IMR-90 (cell line): ENCODE results near the gene FAM53B. TPM values are rescaled to one million over a fixed set of nuclear protein-coding genes. Genes with fewer than 3 reads are reported as not detected.
A peak's percentile ranks its signal among the peaks of the same experiment; 100 is the strongest.

Experiments used
- ATAC-seq: fragments of 200-7000 bp; cut with Tn5 transposase; 2 replicates; pipeline ENCODE4 v1.9.1; 2020; ENCODE audit warnings: low read depth, mild to moderate bottlenecking, moderate library complexity
- BruUV-seq: library from RNA; stranded (reverse); fragments of 400-500 nt; replicated peaks from 2 replicates; lab custom pipeline; 2021; lab: Mats Ljungman, UMichigan
- CTCF ChIA-PET: fragments of 300-600 bp; formaldehyde crosslinking; extraction: SDS; loops from one replicate; lab custom pipeline; 2021; ENCODE audit warnings: antibody characterized with exemption; lab: Yijun Ruan, JAX
- POLR2A ChIA-PET: fragments of 300-600 bp; sonication (Branson Sonifier 250); formaldehyde crosslinking; loops from one replicate; lab custom pipeline; 2022; ENCODE audit warnings: antibody characterized with exemption; ENCODE audit not compliant: unreplicated experiment; lab: Charles Lee
- DNase-seq: peaks from one replicate; pipeline ENCODE4 v3.0.0; 2013
- H2AFZ ChIP-seq: replicated peaks from 2 replicates; pipeline ENCODE3; 2013; ENCODE audit warnings: low read length, mild to moderate bottlenecking; ENCODE audit not compliant: poor library complexity
- H2AK5ac ChIP-seq: 2 replicates; pipeline ENCODE4 v1.6.1; 2013; ENCODE audit warnings: low read depth, low read length, inconsistent platforms
- H2AK9ac ChIP-seq: replicated peaks from 2 replicates; pipeline ENCODE3; 2013; ENCODE audit warnings: mild to moderate bottlenecking, low read depth, low read length, moderate library complexity; ENCODE audit not compliant: poor library complexity
- H2BK120ac ChIP-seq: 2 replicates; pipeline ENCODE4 v1.6.1; 2013; ENCODE audit warnings: low read depth, low read length, inconsistent platforms
- H2BK15ac ChIP-seq: 3 replicates; pipeline ENCODE4 v1.6.1; 2013; ENCODE audit warnings: low read depth, low read length, inconsistent platforms
- H2BK20ac ChIP-seq: 2 replicates; pipeline ENCODE4 v1.6.1; 2013; ENCODE audit warnings: low read depth, mild to moderate bottlenecking, inconsistent platforms, low read length, moderate library complexity
- H2BK5ac ChIP-seq: 2 replicates; pipeline ENCODE4 v1.6.1; 2013; ENCODE audit warnings: mild to moderate bottlenecking, low read depth, low read length, inconsistent platforms; ENCODE audit not compliant: poor library complexity, severe bottlenecking
- H3K14ac ChIP-seq: replicated peaks from 2 replicates; pipeline ENCODE4 v1.6.1; 2013; ENCODE audit warnings: low read depth, low read length, inconsistent platforms
- H3K18ac ChIP-seq: 2 replicates; pipeline ENCODE4 v1.6.1; 2013; ENCODE audit warnings: low read depth, low read length, control low read depth
- H3K23ac ChIP-seq: 2 replicates; pipeline ENCODE4 v1.6.1; 2013; ENCODE audit warnings: low read depth, low read length, inconsistent platforms
- H3K27ac ChIP-seq: 2 replicates; pipeline ENCODE4 v1.5.1; 2013; ENCODE audit warnings: mild to moderate bottlenecking, control low read depth, low read length; ENCODE audit not compliant: insufficient read depth
- H3K27me3 ChIP-seq: 2 replicates; pipeline ENCODE4 v1.6.1; 2013; ENCODE audit warnings: low read length; ENCODE audit not compliant: control insufficient read depth, insufficient read depth
- H3K36me3 ChIP-seq: 2 replicates; pipeline ENCODE4 v1.6.1; 2013; ENCODE audit warnings: low read length, mixed read lengths; ENCODE audit not compliant: control insufficient read depth, insufficient read depth
- H3K4ac ChIP-seq: 2 replicates; pipeline ENCODE4 v1.6.1; 2013; ENCODE audit warnings: low read depth, low read length, inconsistent platforms
- H3K4me1 ChIP-seq: 2 replicates; pipeline ENCODE4 v1.6.1; 2013; ENCODE audit warnings: low read length, mixed read lengths; ENCODE audit not compliant: control insufficient read depth, insufficient read depth
- H3K4me2 ChIP-seq: 2 replicates; pipeline ENCODE4 v1.6.1; 2013; ENCODE audit warnings: low read depth, mild to moderate bottlenecking, control low read depth, low read length, moderate library complexity
- H3K4me3 ChIP-seq: 2 replicates; pipeline ENCODE4 v1.5.1; 2013; ENCODE audit warnings: low read depth, mild to moderate bottlenecking, control low read depth, low read length, moderate library complexity; ENCODE audit not compliant: insufficient read depth
- H3K56ac ChIP-seq: 2 replicates; pipeline ENCODE4 v1.6.1; 2013; ENCODE audit warnings: low read length, inconsistent platforms; ENCODE audit not compliant: insufficient read depth; ENCODE audit errors: extremely low read depth
- H3K79me1 ChIP-seq, 2 experiments: 2 replicates each; pipeline ENCODE4 v1.6.1; 2013; ENCODE audit warnings: low read length in 2 of 2, inconsistent platforms in 1 of 2, low read depth in 1 of 2
- H3K9ac ChIP-seq: 2 replicates; pipeline ENCODE4 v1.6.1; 2013; ENCODE audit warnings: low read depth, low read length, control low read depth
- H3K9me1 ChIP-seq: 2 replicates; pipeline ENCODE4 v1.6.1; 2013; ENCODE audit warnings: low read length, inconsistent platforms; ENCODE audit not compliant: insufficient read depth
- H3K9me3 ChIP-seq: 2 replicates; pipeline ENCODE4 v1.6.1; 2013; ENCODE audit warnings: low read length; ENCODE audit not compliant: control insufficient read depth, insufficient read depth
- H4K20me1 ChIP-seq: 2 replicates; pipeline ENCODE4 v1.6.1; 2013; ENCODE audit warnings: low read length, inconsistent platforms; ENCODE audit not compliant: insufficient read depth
- H4K5ac ChIP-seq: 2 replicates; pipeline ENCODE4 v1.6.1; 2013; ENCODE audit warnings: mild to moderate bottlenecking, low read depth, low read length, control low read depth
- H4K8ac ChIP-seq, 2 experiments: 2 replicates each; pipeline ENCODE4 v1.6.1; 2013; ENCODE audit warnings: low read depth in 2 of 2, low read length in 2 of 2, control low read depth in 1 of 2, inconsistent platforms in 1 of 2
- H4K91ac ChIP-seq: 2 replicates; pipeline ENCODE4 v1.6.1; 2013; ENCODE audit warnings: low read depth, low read length, inconsistent platforms; ENCODE audit not compliant: insufficient read depth
- BHLHE40 ChIP-seq: fragments of 150-350 bp; IDR thresholded peaks from 2 replicates; pipeline ENCODE4 v1.6.1; 2016; ENCODE audit warnings: mild to moderate bottlenecking, low read depth, low read length
- CEBPB ChIP-seq: IDR thresholded peaks from 2 replicates; pipeline ENCODE4 v1.6.1; 2012; ENCODE audit warnings: low read depth, low read length, improper control_type of control experiment
- CHD1 ChIP-seq: IDR thresholded peaks from 2 replicates; pipeline ENCODE4 v1.6.1; 2012; ENCODE audit warnings: low read depth, low read length, improper control_type of control experiment
- MAFK ChIP-seq: IDR thresholded peaks from 2 replicates; pipeline ENCODE4 v1.6.1; 2012; ENCODE audit warnings: low read depth, low read length, improper control_type of control experiment
- MAZ ChIP-seq: IDR thresholded peaks from 2 replicates; pipeline ENCODE4 v1.6.1; 2012; ENCODE audit warnings: low read depth, mild to moderate bottlenecking, low read length, improper control_type of control experiment, moderate library complexity, borderline replicate concordance
- MXI1 ChIP-seq: IDR thresholded peaks from 2 replicates; pipeline ENCODE4 v1.6.1; 2012; ENCODE audit warnings: low read depth, mild to moderate bottlenecking, low read length, moderate library complexity, borderline replicate concordance
- POLR2A ChIP-seq: IDR thresholded peaks from 2 replicates; pipeline ENCODE4 v1.6.1; 2012; ENCODE audit warnings: mild to moderate bottlenecking, low read depth, low read length
- RAD21 ChIP-seq: IDR thresholded peaks from 2 replicates; pipeline ENCODE4 v1.6.1; 2012; ENCODE audit warnings: low read length, improper control_type of control experiment
- RCOR1 ChIP-seq: IDR thresholded peaks from 2 replicates; pipeline ENCODE4 v1.6.1; 2012; ENCODE audit warnings: mild to moderate bottlenecking, low read length, improper control_type of control experiment; ENCODE audit not compliant: insufficient replicate concordance
- RFX5 ChIP-seq: IDR thresholded peaks from 2 replicates; pipeline ENCODE4 v1.8.0; 2012; ENCODE audit warnings: low read depth, mild to moderate bottlenecking, low read length, moderate library complexity
- SMC3 ChIP-seq: fragments of 150-350 bp; IDR thresholded peaks from 2 replicates; pipeline ENCODE4 v1.6.1; 2016; ENCODE audit warnings: low read depth, mild to moderate bottlenecking, antibody characterized with exemption, low read length, moderate library complexity
- USF2 ChIP-seq: fragments of 150-350 bp; IDR thresholded peaks from 2 replicates; pipeline ENCODE4 v1.6.1; 2017; ENCODE audit warnings: mild to moderate bottlenecking, antibody characterized with exemption, low read length, low read depth
- WGBS, 2 experiments: methylation state at CpG; one replicate each; pipeline versions ENCODE4 v1.1.5 to v1.1.7; 2013; ENCODE audit warnings: missing lambda C conversion rate in 2 of 2; ENCODE audit not compliant: insufficient read length in 1 of 2; ENCODE audit errors: extremely low coverage in 2 of 2; 5-methylcytosine and 5-hydroxymethylcytosine counted together
- dilution Hi-C: fragments of 300-500 bp; cut with HindIII; formaldehyde crosslinking; loops from one replicate; pipeline ENCODE4 v1.14.3; 2018; ENCODE audit warnings: low sequenced_read_pairs; ENCODE audit not compliant: unreplicated experiment
- in situ Hi-C: fragments of 300-500 bp; cut with MboI; formaldehyde crosslinking; loops from 3 replicates; pipeline ENCODE4 v1.14.3; 2019; ENCODE audit warnings: low sequenced_read_pairs, inconsistent platforms, mixed read lengths
- intact Hi-C: fragments of 100-400 bp; cut with micrococcal nuclease; formaldehyde crosslinking; loops from 2 replicates; pipeline ENCODE4 v1.10.0; 2022
- polyA plus RNA-seq, 3 experiments: library from polyadenylated mRNA; depleted of rRNA; stranded (reverse); fragments of >200 nt; gene quantifications; 2 replicates each; pipeline ENCODE4 v1.2.3, GENCODE V29; 2012; ENCODE audit warnings: low replicate concordance in 1 of 3
- total RNA-seq: library from RNA; depleted of rRNA; stranded (reverse); fragments of >200 nt; gene quantifications from 2 replicates; pipeline ENCODE4 v1.2.3, GENCODE V29; 2012
- TF ChIP-seq, protein P1 (sequence below): conservative IDR thresholded peaks from 2 replicates; pipeline ENCODE4 v1.5.1; 2012; ENCODE audit warnings: mild to moderate bottlenecking, low read depth, low read length, improper control_type of control experiment

FAM53B gene
- total and polyA plus RNA-seq, 2 of the 4 experiments (the other 2 are of a cell fraction) = 3.8 to 5.7 TPM

DNA sequence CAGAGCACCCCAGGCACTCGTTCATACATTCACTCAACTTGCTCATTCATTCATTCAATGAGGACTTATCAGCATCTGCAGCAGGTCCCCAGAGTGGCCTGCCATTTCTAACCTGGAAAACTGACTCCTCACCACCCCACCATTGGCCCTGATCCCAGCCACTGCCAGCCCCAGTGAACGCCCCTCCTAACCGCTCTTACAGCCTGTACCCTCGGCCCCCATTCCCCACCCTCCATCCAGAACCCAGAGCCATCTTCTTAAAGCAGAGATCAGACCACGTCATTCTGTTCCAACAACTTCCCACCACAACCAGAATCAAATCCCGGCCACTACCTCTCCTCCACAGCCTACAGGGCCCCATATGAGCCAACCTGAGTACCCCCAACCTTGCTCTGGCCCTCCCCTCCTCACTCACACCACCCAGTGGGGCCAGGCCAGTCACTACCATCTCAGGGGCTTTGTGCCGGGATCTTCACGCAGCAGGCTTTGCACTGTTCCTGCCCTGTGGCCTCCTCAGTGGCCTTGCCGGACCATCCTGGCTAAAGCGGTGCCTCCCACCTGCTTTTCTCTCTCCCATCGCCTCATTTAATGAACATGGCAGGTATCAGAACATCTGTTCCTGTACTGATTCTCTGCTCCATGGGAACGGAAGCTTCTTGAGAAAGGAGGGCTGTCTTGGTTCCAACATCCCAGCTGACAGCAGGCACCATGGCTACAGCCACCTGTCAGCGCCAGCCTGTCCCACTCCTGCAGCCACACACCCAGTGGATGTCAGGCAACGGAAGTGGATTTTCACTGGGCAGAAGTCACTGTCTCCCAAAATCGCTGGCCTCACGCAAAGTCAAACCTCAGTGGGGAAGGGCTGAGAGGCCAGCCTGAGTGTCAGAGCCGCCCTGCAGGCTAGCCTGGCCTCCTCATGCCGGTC lies 45.4 kb downstream of the FAM53B start (continued):
- no peak for TF ChIP-seq RCOR1
- TF ChIP-seq MAFK = no peak

- no peaks in the 10 kb centered on the region for H3K9me3 ChIP-seq
- no peak overlapping the region for H3K4ac ChIP-seq
- peaks cover 14% of the 10 kb centered on the region; the same call in 1 of the 2 replicates for H3K9me1 ChIP-seq
- BruUV-seq = no TSS peak
- no peak overlapping the region for H4K91ac ChIP-seq
- dilution Hi-C loops = no loop called here
- H3K4me1 ChIP-seq = peaks cover 15% of the 10 kb centered on the region
- 92% methylated on average over 11 of the region's 13 CpGs; no CpG with 5 or more reads in 1 of the 2 experiments for WGBS, 2 experiments
- no peak overlapping the region for H2BK5ac ChIP-seq
- no peak overlapping the region for H3K4me3 ChIP-seq
- POLR2A ChIA-PET = no interaction called here
- no peak overlapping the region for H3K4me2 ChIP-seq
- CTCF ChIA-PET = no interaction called here
- 0 out of 4 replicates have a peak, but pooled peaks cover 0 to 6% of the 10 kb centered on the region in 2 experiments for H3K79me1 ChIP-seq
- no peak overlapping the region for H3K56ac ChIP-seq
- peak overlapping the region; percentile 27 for H2AFZ ChIP-seq
- H3K23ac ChIP-seq = no peak overlapping the region
- no peak overlapping the region for H2BK15ac ChIP-seq
- H2BK20ac ChIP-seq = no peak overlapping the region
- H3K9ac ChIP-seq = no peak overlapping the region
- H3K36me3 ChIP-seq = peaks cover 8% of the 10 kb centered on the region
- H3K27ac ChIP-seq = no peak overlapping the region
- H3K14ac ChIP-seq = no peak overlapping the region
- TF ChIP-seq, protein P1, sequence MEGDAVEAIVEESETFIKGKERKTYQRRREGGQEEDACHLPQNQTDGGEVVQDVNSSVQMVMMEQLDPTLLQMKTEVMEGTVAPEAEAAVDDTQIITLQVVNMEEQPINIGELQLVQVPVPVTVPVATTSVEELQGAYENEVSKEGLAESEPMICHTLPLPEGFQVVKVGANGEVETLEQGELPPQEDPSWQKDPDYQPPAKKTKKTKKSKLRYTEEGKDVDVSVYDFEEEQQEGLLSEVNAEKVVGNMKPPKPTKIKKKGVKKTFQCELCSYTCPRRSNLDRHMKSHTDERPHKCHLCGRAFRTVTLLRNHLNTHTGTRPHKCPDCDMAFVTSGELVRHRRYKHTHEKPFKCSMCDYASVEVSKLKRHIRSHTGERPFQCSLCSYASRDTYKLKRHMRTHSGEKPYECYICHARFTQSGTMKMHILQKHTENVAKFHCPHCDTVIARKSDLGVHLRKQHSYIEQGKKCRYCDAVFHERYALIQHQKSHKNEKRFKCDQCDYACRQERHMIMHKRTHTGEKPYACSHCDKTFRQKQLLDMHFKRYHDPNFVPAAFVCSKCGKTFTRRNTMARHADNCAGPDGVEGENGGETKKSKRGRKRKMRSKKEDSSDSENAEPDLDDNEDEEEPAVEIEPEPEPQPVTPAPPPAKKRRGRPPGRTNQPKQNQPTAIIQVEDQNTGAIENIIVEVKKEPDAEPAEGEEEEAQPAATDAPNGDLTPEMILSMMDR = peak; percentile 12; the same call in 1 of the 2 replicates
- no peak for TF ChIP-seq BHLHE40
- no peak for TF ChIP-seq SMC3
- no peak for TF ChIP-seq USF2
- no peak for TF ChIP-seq MAFK
- TF ChIP-seq RFX5 = no peak
- no peak for TF ChIP-seq CHD1
- TF ChIP-seq MAZ = no peak
- no peak for TF ChIP-seq RAD21
- no peak for TF ChIP-seq POLR2A
- no peak for TF ChIP-seq MXI1
- TF ChIP-seq CEBPB = peak; percentile 37; the same call in 1 of the 2 replicates
- H3K18ac ChIP-seq = no peak overlapping the region
- intact Hi-C loops = no loop called here
- no peaks in the 10 kb centered on the region for H3K27me3 ChIP-seq
- H4K8ac ChIP-seq = no peak overlapping the region
- no peak overlapping the region for H2AK5ac ChIP-seq
- H4K5ac ChIP-seq = no peak overlapping the region
- in situ Hi-C loops = no loop called here
- H4K20me1 ChIP-seq = peaks cover 3% of the 10 kb centered on the region
- peak; percentile 51 for DNase-seq
- no peak overlapping the region for H2BK120ac ChIP-seq
- peak overlapping the region; percentile 51 for H2AK9ac ChIP-seq
- ATAC-seq = no peak
Observed at GRCh38 chr10:124697837-124698544, 46.2 kb downstream of the FAM53B start.
